Lower leg skin (tissue), 4 donors: Measurements from ENCODE around the gene UHRF1. TPM values are rescaled to one million over a fixed set of nuclear protein-coding genes. Genes with fewer than 3 reads are reported as not detected.

Experiments
- DNase-seq, 2 donors: peaks; one replicate each; pipeline ENCODE4 v3.0.0-alpha.2; 2019; ENCODE audit warnings: low spot score in 2 of 2
- H3K4me3 ChIP-seq: fragments of 200-600 bp; sonication (generic); 2 replicates; pipeline ENCODE4 v1.5.1; 2017; ENCODE audit warnings: mild to moderate bottlenecking, low read depth; ENCODE audit not compliant: poor library complexity, severe bottlenecking
- POLR2A ChIP-seq, 2 donors: fragments of 450-650 bp; IDR thresholded peaks; one replicate each; pipeline ENCODE4 v1.6.1; 2016 to 2017; ENCODE audit warnings: antibody characterized with exemption in 2 of 2, mild to moderate bottlenecking in 1 of 2, moderate library complexity in 1 of 2
- WGBS, 2 donors: methylation state at CpG; one replicate each; pipeline ENCODE4 v1.1.5; 2018; 5-methylcytosine and 5-hydroxymethylcytosine counted together
- intact Hi-C: fragments of 100-400 bp; cut with DNase I; formaldehyde crosslinking; loops from one replicate; pipeline ENCODE4 v1.15.0; 2023; ENCODE audit warnings: low total_unique reads
- total RNA-seq, 4 donors: library from RNA; depleted of rRNA; stranded (reverse); fragments of >200 nt; gene quantifications; one replicate each; pipeline ENCODE4 v1.1.0, GENCODE V29; 2016
- TF ChIP-seq, protein P1 (sequence below), 3 donors: fragments of 450-650 bp; IDR thresholded peaks; one replicate each; pipeline ENCODE4 v1.5.1; 2016; ENCODE audit warnings: antibody characterized with exemption in 3 of 3, mild to moderate bottlenecking in 3 of 3, moderate library complexity in 2 of 3

The UHRF1 gene
- total RNA-seq, 4 donors from 2014 or later: 0.53 to 2.4 (median 1.1) TPM

DNA sequence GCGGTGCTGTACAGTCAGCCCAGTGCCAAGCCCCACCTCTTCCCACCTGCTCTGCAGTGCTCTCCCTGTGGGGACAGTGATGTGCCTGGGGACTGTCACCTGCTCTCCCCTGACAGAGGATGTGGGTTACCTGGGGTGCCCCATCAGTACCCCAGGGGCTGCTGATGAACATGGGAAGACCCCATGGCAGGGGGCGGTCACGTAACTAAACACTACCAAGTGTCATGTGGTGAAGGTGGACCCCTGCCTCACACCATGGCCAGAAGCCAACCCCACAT is 72.3 kb downstream of the UHRF1 start:
- no peak for DNase-seq
- intact Hi-C loops: no loop called here
- TF ChIP-seq, protein P1, sequence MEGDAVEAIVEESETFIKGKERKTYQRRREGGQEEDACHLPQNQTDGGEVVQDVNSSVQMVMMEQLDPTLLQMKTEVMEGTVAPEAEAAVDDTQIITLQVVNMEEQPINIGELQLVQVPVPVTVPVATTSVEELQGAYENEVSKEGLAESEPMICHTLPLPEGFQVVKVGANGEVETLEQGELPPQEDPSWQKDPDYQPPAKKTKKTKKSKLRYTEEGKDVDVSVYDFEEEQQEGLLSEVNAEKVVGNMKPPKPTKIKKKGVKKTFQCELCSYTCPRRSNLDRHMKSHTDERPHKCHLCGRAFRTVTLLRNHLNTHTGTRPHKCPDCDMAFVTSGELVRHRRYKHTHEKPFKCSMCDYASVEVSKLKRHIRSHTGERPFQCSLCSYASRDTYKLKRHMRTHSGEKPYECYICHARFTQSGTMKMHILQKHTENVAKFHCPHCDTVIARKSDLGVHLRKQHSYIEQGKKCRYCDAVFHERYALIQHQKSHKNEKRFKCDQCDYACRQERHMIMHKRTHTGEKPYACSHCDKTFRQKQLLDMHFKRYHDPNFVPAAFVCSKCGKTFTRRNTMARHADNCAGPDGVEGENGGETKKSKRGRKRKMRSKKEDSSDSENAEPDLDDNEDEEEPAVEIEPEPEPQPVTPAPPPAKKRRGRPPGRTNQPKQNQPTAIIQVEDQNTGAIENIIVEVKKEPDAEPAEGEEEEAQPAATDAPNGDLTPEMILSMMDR (IDR thresholded peaks at IDR 0.05): no peak
- no peak for TF ChIP-seq POLR2A (IDR thresholded peaks at IDR 0.05)
- WGBS, 2 donors: 89 to 93% methylated on average over 3 of the region's 3 CpGs
- H3K4me3 ChIP-seq: no peak overlapping the region

DNA sequence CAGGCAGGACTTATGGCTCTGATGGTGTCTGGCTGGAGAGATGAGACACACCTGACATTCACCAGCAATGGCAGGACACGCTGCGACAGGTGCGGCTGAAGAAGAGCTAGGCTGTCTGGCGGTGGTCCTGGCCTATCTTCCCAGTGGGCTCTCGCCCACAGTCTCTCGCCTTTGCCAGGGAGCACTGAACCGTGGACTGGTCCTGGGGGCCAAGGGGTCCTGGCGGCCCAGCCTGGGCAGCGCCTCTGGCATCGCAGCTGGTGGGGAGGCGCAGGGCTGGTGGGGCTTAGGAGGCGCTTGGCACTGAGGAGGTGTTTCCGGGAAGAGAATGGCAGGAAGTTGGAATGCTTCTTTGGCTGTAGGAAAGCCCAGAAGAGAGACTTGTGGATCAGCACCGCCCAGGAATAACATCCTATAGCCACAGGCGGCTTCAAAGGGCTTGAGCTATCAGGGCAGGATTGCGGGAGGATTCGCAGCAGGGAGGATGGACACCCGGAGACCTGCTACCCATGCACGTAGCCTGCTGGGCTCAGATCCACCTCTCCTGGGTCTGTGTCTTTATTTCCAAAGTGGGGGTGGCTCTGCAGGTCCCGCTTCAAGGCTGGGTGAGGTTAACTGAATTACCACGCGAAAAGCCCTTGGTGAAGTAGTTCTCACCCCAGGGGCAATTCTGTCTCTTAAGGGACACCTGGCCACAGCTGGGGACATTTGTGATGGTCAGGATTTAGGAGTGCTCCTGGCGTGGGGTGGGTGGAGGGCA is 74.2 kb downstream of the UHRF1 start:
- DNase-seq: no peak
- no peak overlapping the region for H3K4me3 ChIP-seq
- intact Hi-C loops: no loop called here
- WGBS, 2 donors: 83 to 87% methylated on average over 23 of the region's 23 CpGs
- TF ChIP-seq POLR2A (IDR thresholded peaks at IDR 0.05): no peak
- TF ChIP-seq, protein P1 (IDR thresholded peaks at IDR 0.05): no peak

DNA sequence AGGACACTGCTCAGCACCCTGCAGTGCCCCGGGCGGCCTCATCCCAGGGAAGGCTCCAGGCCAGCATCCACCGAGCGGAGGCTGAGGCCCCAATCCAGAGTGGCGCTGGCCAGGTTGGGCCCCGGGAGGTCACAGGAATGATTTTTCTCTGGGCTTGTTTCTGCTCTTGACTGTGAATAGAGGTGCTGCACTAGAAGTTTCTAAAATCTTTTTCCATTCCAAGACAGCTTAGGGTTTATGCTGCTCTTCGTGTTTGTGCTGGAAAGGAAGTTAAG is 74.7 kb downstream of the UHRF1 start:
- WGBS, 2 donors: 78 to 87% methylated on average over 7 of the region's 7 CpGs
- intact Hi-C loops: no loop called here
- H3K4me3 ChIP-seq: no peak overlapping the region
- TF ChIP-seq, protein P1 (IDR thresholded peaks at IDR 0.05): no peak
- TF ChIP-seq POLR2A (IDR thresholded peaks at IDR 0.05): no peak
- no peak for DNase-seq

DNA sequence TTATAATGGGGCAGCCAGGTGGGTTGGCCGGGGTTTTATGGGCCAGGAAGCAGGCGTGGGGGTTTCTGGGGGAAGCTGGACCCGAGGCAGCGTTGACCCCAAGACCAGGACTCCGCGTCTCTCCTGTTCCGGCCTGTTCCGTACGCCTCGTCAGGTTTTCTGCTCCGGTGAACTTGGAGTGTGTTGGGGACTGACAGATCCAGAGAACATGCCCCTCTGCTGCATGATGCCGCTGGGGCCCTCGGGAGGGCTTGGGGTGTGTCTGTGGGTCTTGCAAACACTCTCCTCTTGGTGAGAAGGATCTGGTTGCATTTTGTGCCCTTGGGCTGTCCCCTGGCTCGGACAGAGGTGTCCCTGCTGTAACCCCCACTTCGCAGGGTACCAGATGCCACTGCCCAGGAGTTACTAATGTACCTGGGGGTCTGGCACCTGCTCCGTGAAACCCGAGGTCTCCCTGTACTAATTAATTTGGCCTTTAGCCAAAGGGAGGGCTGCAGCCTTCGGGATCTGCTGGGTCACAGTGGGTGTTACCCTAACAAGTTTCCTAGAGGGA is 75.2 kb downstream of the UHRF1 start:
- intact Hi-C loops: no loop called here
- WGBS, 2 donors: 76 to 83% methylated on average over 18 of the region's 18 CpGs
- TF ChIP-seq POLR2A (IDR thresholded peaks at IDR 0.05): no peak
- TF ChIP-seq, protein P1 (IDR thresholded peaks at IDR 0.05): no peak
- no peak overlapping the region for H3K4me3 ChIP-seq
- no peak for DNase-seq

DNA sequence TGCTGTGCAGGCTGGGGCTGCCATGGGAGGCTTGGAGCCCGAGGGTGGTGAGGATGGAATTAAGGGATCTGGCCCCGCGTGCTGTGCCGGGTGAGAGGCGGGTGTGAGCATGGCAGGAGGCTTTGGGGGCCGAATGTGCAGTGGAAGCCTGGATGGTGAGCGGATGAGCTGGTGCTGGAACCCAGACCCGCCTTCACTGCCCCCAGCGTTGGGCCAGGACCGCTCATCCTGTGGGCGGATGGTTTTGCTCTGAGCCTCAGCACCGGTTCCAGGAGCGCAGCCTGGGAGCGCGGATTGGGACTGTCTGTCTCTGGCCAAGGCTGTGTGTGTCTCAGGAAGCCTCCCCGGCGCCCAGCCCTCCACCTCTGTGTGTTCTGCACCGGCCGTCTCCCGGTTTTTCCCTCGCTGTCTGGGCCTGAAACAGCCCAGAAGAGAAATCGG is 76.3 kb downstream of the UHRF1 start:
- no peak overlapping the region for H3K4me3 ChIP-seq
- intact Hi-C loops: loop anchor here (5.0 kb wide), 1 partner anchor 37 kb away; no protein-coding TSS in a partner anchor
- WGBS, 2 donors: 77 to 82% methylated on average over 21 to 22 of the region's 22 CpGs
- TF ChIP-seq, protein P1 (IDR thresholded peaks at IDR 0.05): no peak
- TF ChIP-seq POLR2A (IDR thresholded peaks at IDR 0.05): no peak
- DNase-seq: no peak

DNA sequence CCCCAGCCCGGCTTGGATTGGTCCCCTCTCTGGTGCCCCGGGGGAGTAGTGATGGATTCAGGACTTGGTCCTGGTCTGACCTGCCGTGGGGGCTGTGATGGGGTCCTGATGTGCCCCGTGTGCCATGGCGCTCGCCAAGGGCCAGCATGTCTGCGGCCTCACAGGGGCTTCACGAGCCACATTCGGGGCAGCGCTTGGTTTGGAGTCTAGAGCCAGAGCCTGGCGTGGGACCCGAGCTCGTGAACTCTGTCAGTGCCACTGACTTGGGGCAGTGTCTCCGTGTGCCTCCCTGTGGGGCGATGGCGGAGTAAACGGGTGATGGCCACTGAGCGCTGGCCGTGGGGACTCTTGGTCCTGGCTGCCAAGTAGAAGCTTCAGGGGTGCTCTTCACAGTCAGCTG is 76.8 kb downstream of the UHRF1 start:
- intact Hi-C loops: loop anchor here (5.0 kb wide), 1 partner anchor 36 kb away; no protein-coding TSS in a partner anchor
- H3K4me3 ChIP-seq: no peak overlapping the region
- TF ChIP-seq, protein P1 (IDR thresholded peaks at IDR 0.05): no peak
- TF ChIP-seq POLR2A (IDR thresholded peaks at IDR 0.05): no peak
- WGBS, 2 donors: 92% methylated on average over 15 of the region's 19 CpGs
- no peak for DNase-seq
